COLO668 (cell line): ENCODE measurements around the gene DYDC2.
"Not testable (repeated sequence)": the region's sequence is repeated elsewhere in the genome, so short reads cannot be mapped to it uniquely, and the experiment has no call there.

Experiments
- DNase-seq: peaks from one replicate; lab custom pipeline; 2025; ENCODE audit not compliant: unreplicated experiment; lab: John Stamatoyannopoulos, UW

Gene DYDC2

GRCh38 chr10:80412486-80412885 is 55.9 kb downstream of the DYDC2 start:
- no peak for DNase-seq

GRCh38 chr10:80413271-80413996 is 56.9 kb downstream of the DYDC2 start:
- DNase-seq: peak; percentile 43

- peak; percentile 49 for DNase-seq
Observed at GRCh38 chr10:80414142-80414895, 57.7 kb downstream of the DYDC2 start.

GRCh38 chr10:80415734-80416478 is 59.3 kb downstream of the DYDC2 start:
- no peak for DNase-seq

DNA sequence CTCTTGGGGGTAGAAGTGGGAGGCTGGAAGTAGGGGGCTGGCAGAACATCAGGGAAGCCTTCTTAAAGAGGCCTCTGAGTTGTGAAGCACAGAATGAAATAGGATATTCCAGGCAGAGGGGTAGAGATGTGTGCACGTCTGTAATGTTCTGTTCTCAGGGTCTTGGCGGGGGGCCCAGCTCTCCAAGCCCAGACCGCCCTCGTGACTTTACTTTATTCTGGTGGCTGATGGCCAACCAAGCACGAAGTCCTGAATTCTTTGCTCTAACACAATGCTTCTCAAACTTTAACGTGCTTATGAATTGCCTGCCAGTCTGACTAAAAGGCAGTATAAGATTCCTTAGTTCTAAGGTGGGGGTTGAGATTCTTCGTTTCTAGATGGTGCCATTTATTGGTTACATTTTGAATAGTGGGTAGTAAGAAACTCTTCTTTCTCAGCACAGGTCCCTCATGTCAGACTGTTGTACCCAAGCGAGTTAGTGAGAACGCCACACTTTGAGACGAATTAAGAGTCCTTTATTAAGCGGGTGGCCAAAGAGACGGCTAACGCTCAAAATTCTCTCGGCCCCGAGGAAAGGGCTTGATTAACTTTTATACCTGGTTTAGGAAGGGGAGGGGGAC is 60.0 kb downstream of the DYDC2 start:
- no peak for DNase-seq

GRCh38 chr10:80417256-80417655 is 60.7 kb downstream of the DYDC2 start:
- DNase-seq: not testable (repeated sequence)
